Gastrocnemius medialis (tissue), 4 donors: ENCODE data around the gene PCDH1. TPM values are rescaled to one million over a fixed set of nuclear protein-coding genes. Genes with fewer than 3 reads are reported as not detected.

ENCODE experiments used
- ATAC-seq, 2 donors: fragments of 150-250 bp; one replicate each; pipeline ENCODE4 v1.9.1; 2016
- DNase-seq, 2 donors: peaks; one replicate each; pipeline ENCODE4 v3.0.0-alpha.2; 2019
- H3K27ac ChIP-seq, 4 donors: fragments of 200-600 bp; sonication (generic); 1 replicate in 1 of 4; 2 replicates in 3 of 4; pipeline ENCODE4 v1.5.1; 2016 to 2018; ENCODE audit warnings: mild to moderate bottlenecking in 2 of 4, moderate library complexity in 1 of 4
- H3K27me3 ChIP-seq, 3 donors: fragments of 200-600 bp; sonication (generic) in 2 of 3; 1 replicate in 1 of 3; 2 replicates in 2 of 3; pipeline versions ENCODE4 v1.5.1 to v1.6.0; 2016 to 2019; ENCODE audit warnings: mild to moderate bottlenecking in 1 of 3, moderate library complexity in 1 of 3
- H3K36me3 ChIP-seq, 2 donors: fragments of 200-600 bp; sonication (generic) in 1 of 2; one replicate each; pipeline ENCODE4 v1.5.1; 2017 to 2018
- H3K4me1 ChIP-seq, 2 donors: fragments of 200-600 bp; sonication (generic) in 1 of 2; one replicate each; pipeline ENCODE4 v1.5.1; 2016 to 2017; ENCODE audit warnings: mild to moderate bottlenecking in 2 of 2
- H3K4me3 ChIP-seq, 4 donors: fragments of 200-600 bp; sonication (generic) in 3 of 4; 1 replicate in 1 of 4; 2 replicates in 3 of 4; pipeline ENCODE4 v1.5.1; 2016 to 2019; ENCODE audit warnings: mild to moderate bottlenecking in 2 of 4
- H3K9me3 ChIP-seq, 3 donors: fragments of 200-600 bp; sonication (generic) in 2 of 3; 1 replicate in 1 of 3; 2 replicates in 2 of 3; pipeline ENCODE4 v1.5.1; 2016 to 2019
- POLR2A ChIP-seq, 2 donors: fragments of 450-650 bp; IDR thresholded peaks; one replicate each; pipeline ENCODE4 v1.6.1; 2017; ENCODE audit warnings: antibody characterized with exemption in 2 of 2, mild to moderate bottlenecking in 2 of 2, moderate library complexity in 2 of 2
- in situ Hi-C, 4 donors: fragments of 200-750 bp; cut with MboI; loops; one replicate each; pipeline versions ENCODE4 v1.15.0 to v1.8.0; 2017; ENCODE audit warnings: low sequenced_read_pairs in 4 of 4
- intact Hi-C: fragments of 100-400 bp; cut with DNase I; formaldehyde crosslinking; loops from one replicate; pipeline ENCODE4 v1.15.1; 2023; ENCODE audit warnings: low total_unique reads
- total RNA-seq, 4 donors: library from RNA; depleted of rRNA; stranded (reverse); fragments of >200 nt; gene quantifications; one replicate each; pipeline versions ENCODE4 v1.1.0 to v1.2.3, GENCODE V29; 2016
- TF ChIP-seq, protein P1 (sequence below), 5 experiments: fragments of 450-650 bp in 3 of 5; fragments of 200-600 bp in 2 of 5; sonication (generic) in 2 of 5; IDR thresholded peaks in 4 of 5; conservative IDR thresholded peaks in 1 of 5; 1 replicate in 4 of 5; 2 replicates in 1 of 5; pipeline ENCODE4 v1.5.1; 2016 to 2019; ENCODE audit warnings: antibody characterized with exemption in 5 of 5, mild to moderate bottlenecking in 3 of 5, moderate library complexity in 3 of 5

PCDH1 gene
- total RNA-seq, 4 donors from 2014 or later = 15.9 to 20.8 (median 18.1) TPM

DNA sequence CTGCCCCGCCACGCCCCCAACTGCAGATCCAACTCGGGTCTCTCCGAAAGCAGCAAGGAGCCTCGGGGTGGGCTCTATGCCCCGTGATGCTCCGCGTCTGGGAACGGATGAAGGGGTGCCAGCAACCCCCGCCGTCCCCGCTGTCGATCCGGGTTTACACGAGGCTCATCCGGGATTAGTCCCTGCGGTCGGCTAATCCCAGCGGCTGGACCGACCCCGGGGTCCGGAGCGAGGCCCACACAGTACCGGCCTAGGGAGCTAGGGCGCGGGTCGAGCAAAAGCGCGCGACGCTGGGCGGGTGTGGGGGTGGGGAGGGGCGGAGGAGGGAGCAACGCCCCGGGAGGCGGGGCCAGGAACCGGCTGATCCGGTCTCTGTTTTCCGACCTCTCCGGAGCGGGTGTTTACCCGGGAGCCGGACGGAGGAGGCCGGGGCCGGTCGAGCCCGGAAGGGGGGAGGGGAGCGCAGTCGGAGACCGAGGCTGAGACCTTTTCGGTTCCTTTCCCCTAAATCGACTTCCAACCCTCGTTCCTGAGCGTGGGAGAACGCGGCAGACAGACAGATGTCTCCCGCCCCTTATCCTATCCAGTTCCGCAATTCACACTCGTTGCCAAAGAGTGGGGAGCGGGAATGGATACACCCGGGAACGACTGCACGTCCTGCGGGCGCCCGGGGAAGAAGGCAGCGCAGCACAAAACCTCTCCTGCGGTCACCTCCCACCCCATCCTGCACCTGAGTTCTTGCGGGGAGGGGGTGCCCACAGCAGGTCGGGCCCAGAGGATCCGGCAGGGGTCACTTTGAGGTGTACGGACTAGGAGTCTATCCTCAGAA lies 28.6 kb downstream of the PCDH1 start:
- Histone ChIP-seq H3K36me3 (no peaks in the 10 kb centered on the region), H3K4me3 (peak overlapping the region; percentile 61 to 74 (median 66)), H3K27me3 (peaks cover 9 to 26% (median 13%) of the 10 kb centered on the region in 3 donors), H3K9me3 (no peaks in the 10 kb centered on the region), H3K27ac (peak overlapping the region; percentile 77 to 90 (median 82)), H3K4me1 (peaks cover 5 to 25% of the 10 kb centered on the region in 2 donors)
- TF ChIP-seq, protein P1, sequence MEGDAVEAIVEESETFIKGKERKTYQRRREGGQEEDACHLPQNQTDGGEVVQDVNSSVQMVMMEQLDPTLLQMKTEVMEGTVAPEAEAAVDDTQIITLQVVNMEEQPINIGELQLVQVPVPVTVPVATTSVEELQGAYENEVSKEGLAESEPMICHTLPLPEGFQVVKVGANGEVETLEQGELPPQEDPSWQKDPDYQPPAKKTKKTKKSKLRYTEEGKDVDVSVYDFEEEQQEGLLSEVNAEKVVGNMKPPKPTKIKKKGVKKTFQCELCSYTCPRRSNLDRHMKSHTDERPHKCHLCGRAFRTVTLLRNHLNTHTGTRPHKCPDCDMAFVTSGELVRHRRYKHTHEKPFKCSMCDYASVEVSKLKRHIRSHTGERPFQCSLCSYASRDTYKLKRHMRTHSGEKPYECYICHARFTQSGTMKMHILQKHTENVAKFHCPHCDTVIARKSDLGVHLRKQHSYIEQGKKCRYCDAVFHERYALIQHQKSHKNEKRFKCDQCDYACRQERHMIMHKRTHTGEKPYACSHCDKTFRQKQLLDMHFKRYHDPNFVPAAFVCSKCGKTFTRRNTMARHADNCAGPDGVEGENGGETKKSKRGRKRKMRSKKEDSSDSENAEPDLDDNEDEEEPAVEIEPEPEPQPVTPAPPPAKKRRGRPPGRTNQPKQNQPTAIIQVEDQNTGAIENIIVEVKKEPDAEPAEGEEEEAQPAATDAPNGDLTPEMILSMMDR (IDR thresholded peaks at IDR 0.05 in 4 of 5, conservative IDR thresholded peaks at IDR 0.05 in 1 of 5) = peak in 3 of 5 experiments; percentile 22 to 38 (median 35)
- peak; percentile 72 to 78 for TF ChIP-seq POLR2A (IDR thresholded peaks at IDR 0.05)
- ATAC-seq (peak; percentile 80 to 87), DNase-seq (peak; percentile 57 to 65)
- intact Hi-C loops = loop anchor here (2.0 to 5.0 kb wide), 2 partner anchors 29 to 73 kb away; partner anchors contain the start of genes DELE1 and PCDH1
- in situ Hi-C loops = no loop called here

DNA sequence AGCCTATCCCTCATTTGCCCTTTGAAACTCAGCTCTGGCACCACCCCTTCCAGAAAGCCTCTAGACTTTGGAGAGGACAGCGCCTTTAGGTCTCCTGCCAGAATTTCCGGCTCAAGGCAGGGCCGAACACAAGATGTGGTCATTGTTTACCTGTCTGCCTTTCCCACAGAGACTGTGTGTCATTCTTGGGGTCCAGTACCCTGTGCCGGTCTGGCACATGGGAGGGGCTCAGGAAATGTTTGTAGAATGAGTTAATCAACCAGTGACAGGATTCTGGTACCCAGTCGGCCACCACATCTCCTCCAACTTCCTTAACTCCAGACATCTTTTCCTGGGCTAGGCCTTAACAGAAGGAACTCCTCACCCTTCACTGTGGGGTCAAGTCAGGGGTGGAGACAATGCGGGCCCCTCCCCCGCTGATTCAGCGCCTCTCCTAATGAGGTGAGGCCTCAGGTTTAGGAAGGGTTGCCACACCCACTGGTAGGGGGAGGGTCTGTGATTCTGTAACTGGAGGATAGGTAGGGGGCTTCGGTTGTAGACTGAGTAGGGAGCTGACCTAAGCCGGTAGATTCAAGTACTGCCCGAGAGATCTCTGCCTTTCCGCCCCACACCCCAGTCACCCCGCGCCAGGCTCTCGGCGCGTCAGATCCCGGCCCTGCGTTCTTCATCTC lies 29.3 kb downstream of the PCDH1 start:
- ATAC-seq (peak; percentile 32 to 33), DNase-seq (no peak)
- TF ChIP-seq, protein P1 (IDR thresholded peaks at IDR 0.05 in 4 of 5, conservative IDR thresholded peaks at IDR 0.05 in 1 of 5) = no peak
- TF ChIP-seq POLR2A (IDR thresholded peaks at IDR 0.05) = no peak
- Histone ChIP-seq H3K27ac (peak overlapping the region; percentile 77 to 90 (median 82)), H3K9me3 (no peaks in the 10 kb centered on the region), H3K36me3 (no peaks in the 10 kb centered on the region), H3K27me3 (peaks cover 9 to 26% (median 16%) of the 10 kb centered on the region in 3 donors), H3K4me3 (peak overlapping the region; percentile 61 to 74 (median 66)), H3K4me1 (peaks cover 5 to 25% of the 10 kb centered on the region in 2 donors)
- in situ Hi-C loops (no loop called here), intact Hi-C loops (loop anchor here (2.0 kb wide), 1 partner anchor 30 kb away; the partner anchor contains the start of gene PCDH1)

DNA sequence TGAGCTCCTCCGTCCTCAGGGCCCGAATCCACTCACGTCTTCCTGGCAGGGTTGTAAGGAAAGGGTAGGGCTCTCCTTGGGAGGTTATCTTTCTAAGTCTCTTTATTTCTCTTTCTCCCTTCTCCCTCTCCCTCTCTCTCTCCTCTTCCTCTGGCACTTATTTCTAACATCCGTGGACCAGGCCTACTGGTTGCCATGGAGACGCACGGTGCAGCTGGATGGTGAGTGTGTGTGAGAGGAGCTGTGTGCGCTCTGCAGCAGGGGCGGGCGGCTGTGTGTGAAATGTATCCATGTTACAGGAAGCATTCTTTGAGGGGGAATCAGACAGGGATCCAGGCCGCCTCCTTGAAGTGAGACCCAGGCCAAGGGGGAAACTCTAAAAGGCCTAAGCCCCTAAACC lies 32.2 kb downstream of the PCDH1 start:
- Histone ChIP-seq H3K4me1 (peaks cover 7 to 34% of the 10 kb centered on the region in 2 donors), H3K27ac (peak overlapping the region in 3 of 4 donors; percentile 46 to 49 (median 47)), H3K36me3 (no peaks in the 10 kb centered on the region), H3K27me3 (peaks cover 6 to 29% (median 17%) of the 10 kb centered on the region in 3 donors), H3K9me3 (no peaks in the 10 kb centered on the region), H3K4me3 (no peak overlapping the region)
- no peak for DNase-seq
- in situ Hi-C loops = no loop called here
- TF ChIP-seq, protein P1 (IDR thresholded peaks at IDR 0.05 in 4 of 5, conservative IDR thresholded peaks at IDR 0.05 in 1 of 5) = no peak
- TF ChIP-seq POLR2A (IDR thresholded peaks at IDR 0.05) = no peak
- intact Hi-C loops = no loop called here
- no peak for ATAC-seq

DNA sequence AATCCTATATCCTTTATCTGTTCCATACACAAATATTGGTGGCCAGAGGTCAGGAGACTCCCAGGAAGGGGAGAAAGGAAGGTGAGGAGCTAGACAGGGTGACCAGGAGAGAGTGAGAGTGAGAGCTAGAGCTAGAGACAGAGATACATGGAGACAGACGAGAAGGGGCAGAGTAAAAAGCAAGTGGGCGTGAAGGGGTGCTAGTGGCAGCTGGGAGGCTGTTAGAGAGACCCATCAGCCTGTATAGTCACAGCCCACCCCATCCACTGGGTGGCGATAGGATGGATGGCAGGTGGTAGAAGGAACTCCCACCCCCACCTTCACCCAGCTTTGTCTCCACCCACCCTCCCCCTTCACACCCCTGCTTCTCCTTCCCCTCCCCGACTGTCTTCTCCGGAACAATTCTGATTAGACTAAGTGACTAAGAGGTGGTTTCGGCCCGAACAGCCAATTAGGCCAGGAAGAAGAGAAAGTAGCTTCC lies 32.8 kb downstream of the PCDH1 start:
- DNase-seq = no peak
- Histone ChIP-seq H3K27ac (peak overlapping the region in 2 of 4 donors; percentile 46 to 52), H3K4me1 (peaks cover 12 to 28% of the 10 kb centered on the region in 2 donors), H3K36me3 (no peaks in the 10 kb centered on the region), H3K27me3 (peaks cover 6 to 23% (median 17%) of the 10 kb centered on the region in 3 donors), H3K4me3 (no peak overlapping the region), H3K9me3 (no peaks in the 10 kb centered on the region)
- in situ Hi-C loops (no loop called here), intact Hi-C loops (no loop called here)
- no peak for ATAC-seq
- no peak for TF ChIP-seq POLR2A (IDR thresholded peaks at IDR 0.05)
- TF ChIP-seq, protein P1 (IDR thresholded peaks at IDR 0.05 in 4 of 5, conservative IDR thresholded peaks at IDR 0.05 in 1 of 5) = no peak
